Astrocyte of the spinal cord (primary cell): ENCODE measurements around the gene PTPRD.

ENCODE experiments used
- DNase-seq: peaks from one replicate; pipeline ENCODE4 v3.0.0; 2011; ENCODE audit warnings: low read depth, low spot score
- H3K4me3 ChIP-seq: 2 replicates; pipeline ENCODE4 v1.5.1; 2011; ENCODE audit warnings: low read depth, mild to moderate bottlenecking, low read length, moderate library complexity
- in situ Hi-C: cut with HindIII; loops from 2 replicates; pipeline ENCODE4 v1.10.0; 2017; ENCODE audit warnings: low sequenced_read_pairs
- TF ChIP-seq, protein P1 (sequence below): IDR thresholded peaks from 2 replicates; pipeline ENCODE4 v1.5.1; 2012; ENCODE audit warnings: low read depth, mild to moderate bottlenecking, low read length, inconsistent platforms

PTPRD gene

DNA sequence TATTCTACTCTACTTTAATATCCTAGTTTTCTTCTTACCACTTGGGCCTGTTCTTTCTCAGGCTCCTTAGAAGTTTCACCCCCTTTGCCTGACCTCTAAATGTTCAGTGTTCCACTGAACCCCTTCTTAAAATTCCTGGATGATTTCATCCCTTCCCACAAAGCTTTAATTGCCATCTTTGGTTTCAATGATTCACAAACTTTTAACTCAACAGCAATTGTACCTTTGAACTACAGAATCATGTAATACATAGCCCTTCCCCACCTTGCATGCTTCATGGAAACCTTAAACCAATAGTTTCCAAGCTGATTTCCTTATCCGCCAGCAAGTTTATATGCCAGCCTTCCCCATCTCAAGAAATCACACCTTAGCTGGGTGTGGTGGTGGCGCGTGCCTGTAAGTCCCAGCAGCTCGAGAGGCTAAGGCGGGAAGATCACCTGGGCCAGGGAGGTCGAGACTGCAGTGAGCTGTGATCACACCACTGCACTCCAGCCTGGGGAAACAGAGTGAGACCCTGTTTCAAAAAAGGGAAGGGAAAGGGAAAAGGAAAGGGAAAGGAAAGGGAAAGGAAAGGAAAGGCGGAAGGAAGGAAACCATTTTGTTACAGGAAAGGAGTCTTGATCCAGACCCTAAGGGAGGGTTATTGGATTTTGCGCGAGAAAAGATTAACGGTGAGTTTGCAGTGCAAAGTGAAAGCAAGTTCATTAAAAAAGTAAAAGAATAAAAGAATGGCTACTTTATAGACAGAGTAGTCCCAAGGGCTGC is 1789.5 kb downstream of the PTPRD start:
- H3K4me3 ChIP-seq: no peak overlapping the region
- DNase-seq: peak; percentile 26
- in situ Hi-C loops: no loop called here
- TF ChIP-seq, protein P1, sequence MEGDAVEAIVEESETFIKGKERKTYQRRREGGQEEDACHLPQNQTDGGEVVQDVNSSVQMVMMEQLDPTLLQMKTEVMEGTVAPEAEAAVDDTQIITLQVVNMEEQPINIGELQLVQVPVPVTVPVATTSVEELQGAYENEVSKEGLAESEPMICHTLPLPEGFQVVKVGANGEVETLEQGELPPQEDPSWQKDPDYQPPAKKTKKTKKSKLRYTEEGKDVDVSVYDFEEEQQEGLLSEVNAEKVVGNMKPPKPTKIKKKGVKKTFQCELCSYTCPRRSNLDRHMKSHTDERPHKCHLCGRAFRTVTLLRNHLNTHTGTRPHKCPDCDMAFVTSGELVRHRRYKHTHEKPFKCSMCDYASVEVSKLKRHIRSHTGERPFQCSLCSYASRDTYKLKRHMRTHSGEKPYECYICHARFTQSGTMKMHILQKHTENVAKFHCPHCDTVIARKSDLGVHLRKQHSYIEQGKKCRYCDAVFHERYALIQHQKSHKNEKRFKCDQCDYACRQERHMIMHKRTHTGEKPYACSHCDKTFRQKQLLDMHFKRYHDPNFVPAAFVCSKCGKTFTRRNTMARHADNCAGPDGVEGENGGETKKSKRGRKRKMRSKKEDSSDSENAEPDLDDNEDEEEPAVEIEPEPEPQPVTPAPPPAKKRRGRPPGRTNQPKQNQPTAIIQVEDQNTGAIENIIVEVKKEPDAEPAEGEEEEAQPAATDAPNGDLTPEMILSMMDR: no peak

DNA sequence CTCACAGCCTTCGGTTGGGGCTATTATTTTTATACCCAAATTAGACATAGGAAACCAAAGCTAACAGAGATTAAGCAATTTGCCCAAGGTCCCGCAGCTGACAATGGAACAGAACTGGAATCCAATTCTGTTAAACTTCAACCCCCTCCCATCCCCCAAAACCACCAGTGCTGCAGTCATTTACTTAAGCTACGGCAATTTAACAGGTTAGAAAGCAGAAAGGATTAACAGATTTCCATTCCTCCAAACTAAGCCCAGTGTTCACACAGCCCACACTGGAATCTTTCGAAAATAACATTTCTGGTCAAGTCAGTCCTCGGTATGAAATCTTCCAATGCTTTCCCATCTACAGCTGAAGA is 1790.2 kb downstream of the PTPRD start:
- no peak overlapping the region for H3K4me3 ChIP-seq
- no peak for DNase-seq
- TF ChIP-seq, protein P1: no peak
- in situ Hi-C loops: no loop called here

DNA sequence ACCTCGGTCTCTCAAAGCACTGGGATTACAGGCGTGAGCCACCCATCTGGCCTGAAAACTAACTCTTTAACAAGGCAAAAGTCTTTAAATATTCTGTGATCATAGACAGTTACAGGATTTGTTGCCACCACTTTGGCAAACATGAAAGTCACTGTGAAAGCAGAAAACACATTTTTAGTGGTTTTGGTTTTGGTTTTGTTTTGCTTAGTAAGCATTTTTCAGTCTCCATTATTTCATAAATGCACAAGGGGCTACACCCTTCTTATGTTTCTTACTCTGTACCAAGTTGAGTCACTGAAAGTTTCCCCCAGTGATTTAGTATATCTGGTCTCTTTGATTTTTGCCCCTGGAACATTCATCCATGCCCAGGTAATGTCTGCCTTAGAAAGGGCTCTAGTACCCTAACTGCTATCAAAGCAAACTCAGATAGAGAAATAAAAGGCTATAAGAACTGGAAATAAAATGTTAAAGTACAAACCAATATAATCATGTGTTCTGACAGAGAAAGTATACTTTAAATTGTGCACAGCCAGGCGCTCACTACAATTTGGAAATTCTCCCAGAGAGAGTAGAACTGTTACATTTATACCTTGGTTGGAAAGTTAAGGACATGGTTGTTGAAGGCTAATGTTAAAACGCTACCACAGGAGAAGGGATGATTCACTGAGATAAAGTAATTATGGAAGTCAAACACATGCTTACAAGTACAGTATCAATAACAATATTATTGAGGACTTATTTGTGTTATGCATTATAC is 1790.7 kb downstream of the PTPRD start:
- in situ Hi-C loops: no loop called here
- TF ChIP-seq, protein P1: no peak
- no peak overlapping the region for H3K4me3 ChIP-seq
- DNase-seq: peak; percentile 37

DNA sequence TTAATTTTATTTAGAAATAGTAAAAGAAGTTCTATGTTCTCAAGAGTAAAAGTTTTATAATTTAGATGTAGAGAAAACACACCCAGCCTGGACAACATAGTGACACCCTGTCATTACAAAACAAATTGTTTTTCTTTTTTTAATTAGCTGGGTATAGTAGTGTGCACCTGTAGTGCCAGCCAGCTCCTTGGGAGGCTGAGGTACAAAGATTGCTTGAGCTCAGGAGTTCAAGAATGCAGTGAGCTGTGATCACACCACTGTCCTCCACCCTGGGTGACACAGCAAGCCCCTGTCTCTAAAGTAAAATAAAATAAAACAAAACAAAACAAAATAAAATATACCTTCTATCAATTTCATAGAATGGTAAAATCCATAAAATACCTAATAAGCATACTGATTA is 1795.5 kb downstream of the PTPRD start:
- DNase-seq: no peak
- in situ Hi-C loops: no loop called here
- TF ChIP-seq, protein P1: no peak

DNA sequence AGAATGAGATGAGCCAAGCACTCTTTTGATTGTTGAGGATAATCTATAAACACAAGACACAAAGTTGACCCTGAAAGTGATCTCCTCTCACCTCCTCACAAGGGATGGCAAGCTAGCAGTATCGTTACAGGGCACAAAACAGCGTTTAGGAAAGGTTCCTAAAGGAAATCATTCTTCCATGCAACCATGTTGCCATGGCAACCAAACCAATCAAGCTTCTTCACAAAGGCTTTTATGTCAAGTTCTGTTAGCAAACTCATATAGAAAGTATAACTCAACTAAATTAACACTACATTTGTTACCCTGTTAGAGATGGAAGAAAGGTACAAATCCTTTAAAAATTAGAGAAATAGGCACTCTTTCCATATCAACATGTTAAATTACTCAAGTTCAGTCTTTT is 1796.4 kb downstream of the PTPRD start:
- no peak for DNase-seq
- in situ Hi-C loops: no loop called here
- no peak overlapping the region for H3K4me3 ChIP-seq
- TF ChIP-seq, protein P1: no peak

More for the DNA sequence above, 1795.5 kb downstream of the PTPRD start:
- no peak overlapping the region for H3K4me3 ChIP-seq

DNA sequence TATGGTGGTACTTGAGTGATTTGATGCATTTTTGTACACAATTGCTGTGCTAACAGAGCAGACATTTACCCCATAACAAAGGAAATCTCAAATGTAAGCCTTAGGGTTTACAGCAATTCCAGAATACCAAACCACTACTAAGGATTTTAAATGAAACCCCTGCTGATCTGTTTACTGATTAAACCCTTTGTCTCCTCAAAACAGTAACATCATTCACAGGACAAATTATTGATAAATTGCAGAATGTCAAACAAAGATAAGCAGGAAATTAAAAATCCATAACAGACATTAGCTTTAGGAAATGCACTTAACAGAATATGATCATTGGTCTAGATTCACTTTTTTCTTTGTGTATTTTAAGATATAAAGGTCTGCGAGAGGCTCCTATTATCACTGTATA is 1796.9 kb downstream of the PTPRD start:
- no peak for DNase-seq
- in situ Hi-C loops: no loop called here
- TF ChIP-seq, protein P1: no peak
- no peak overlapping the region for H3K4me3 ChIP-seq
